Measurements from ENCODE around the gene DNM2.

Gene DNM2

GRCh38 chr19:10784257-10784656, 66.4 kb downstream of the DNM2 start:
- no peak for TF ChIP-seq TAF1 (IDR thresholded peaks at IDR 0.05; ENCODE audit: borderline replicate concordance, insufficient read depth, low read length)
- TF ChIP-seq SIN3A (IDR thresholded peaks at IDR 0.05; ENCODE audit: borderline replicate concordance, insufficient read depth, low read length) = no peak
- TF ChIP-seq REST (IDR thresholded peaks at IDR 0.05; ENCODE audit: insufficient read depth in 1 of 2, low read depth in 2 of 2, low read length in 2 of 2) = no peak
- no peak for TF ChIP-seq FOXP2 (optimal IDR thresholded peaks at IDR 0.05; ENCODE audit: borderline replicate concordance, extremely low read depth, extremely low read length, insufficient read depth)
- no peak for TF ChIP-seq POLR2AphosphoS5 (IDR thresholded peaks at IDR 0.05; ENCODE audit: low read depth, low read length)

GRCh38 chr19:10788146-10788545, 70.3 kb downstream of the DNM2 start:
- TF ChIP-seq REST (IDR thresholded peaks at IDR 0.05; ENCODE audit: insufficient read depth in 1 of 2, low read depth in 2 of 2, low read length in 2 of 2) (no peak), FOXP2 (optimal IDR thresholded peaks at IDR 0.05; ENCODE audit: borderline replicate concordance, extremely low read depth, extremely low read length, insufficient read depth) (no peak), TAF1 (IDR thresholded peaks at IDR 0.05; ENCODE audit: borderline replicate concordance, insufficient read depth, low read length) (no peak), SIN3A (IDR thresholded peaks at IDR 0.05; ENCODE audit: borderline replicate concordance, insufficient read depth, low read length) (no peak), POLR2AphosphoS5 (IDR thresholded peaks at IDR 0.05; ENCODE audit: low read depth, low read length) (no peak)

GRCh38 chr19:10789866-10790265, 72.0 kb downstream of the DNM2 start:
- no peak for TF ChIP-seq SIN3A (IDR thresholded peaks at IDR 0.05; ENCODE audit: borderline replicate concordance, insufficient read depth, low read length)
- no peak for TF ChIP-seq TAF1 (IDR thresholded peaks at IDR 0.05; ENCODE audit: borderline replicate concordance, insufficient read depth, low read length)
- no peak for TF ChIP-seq FOXP2 (optimal IDR thresholded peaks at IDR 0.05; ENCODE audit: borderline replicate concordance, extremely low read depth, extremely low read length, insufficient read depth)
- no peak for TF ChIP-seq REST (IDR thresholded peaks at IDR 0.05; ENCODE audit: insufficient read depth in 1 of 2, low read depth in 2 of 2, low read length in 2 of 2)
- TF ChIP-seq POLR2AphosphoS5 (IDR thresholded peaks at IDR 0.05; ENCODE audit: low read depth, low read length) = no peak

- TF ChIP-seq SIN3A (IDR thresholded peaks at IDR 0.05; ENCODE audit: borderline replicate concordance, insufficient read depth, low read length) = no peak
- no peak for TF ChIP-seq REST (IDR thresholded peaks at IDR 0.05; ENCODE audit: insufficient read depth in 1 of 2, low read depth in 2 of 2, low read length in 2 of 2)
- TF ChIP-seq TAF1 (IDR thresholded peaks at IDR 0.05; ENCODE audit: borderline replicate concordance, insufficient read depth, low read length) = no peak
- no peak for TF ChIP-seq FOXP2 (optimal IDR thresholded peaks at IDR 0.05; ENCODE audit: borderline replicate concordance, extremely low read depth, extremely low read length, insufficient read depth)
Measured at GRCh38 chr19:10796653-10797052, 78.8 kb downstream of the DNM2 start.

GRCh38 chr19:10797078-10797477, 79.2 kb downstream of the DNM2 start:
- no peak for TF ChIP-seq SIN3A (IDR thresholded peaks at IDR 0.05; ENCODE audit: borderline replicate concordance, insufficient read depth, low read length)
- TF ChIP-seq FOXP2 (optimal IDR thresholded peaks at IDR 0.05; ENCODE audit: borderline replicate concordance, extremely low read depth, extremely low read length, insufficient read depth) = no peak
- no peak for TF ChIP-seq TAF1 (IDR thresholded peaks at IDR 0.05; ENCODE audit: borderline replicate concordance, insufficient read depth, low read length)
